Osteoblast (primary cell): ENCODE data around the gene BTBD7. TPM values are rescaled to one million over a fixed set of nuclear protein-coding genes. Genes with fewer than 3 reads are reported as not detected.

Experiments
- DNase-seq: peaks from one replicate; pipeline ENCODE4 v3.0.0; 2011; ENCODE audit warnings: low spot score, mixed read lengths; ENCODE audit not compliant: insufficient read length; ENCODE audit errors: missing footprints
- H2AFZ ChIP-seq: 2 replicates; pipeline ENCODE4 v1.6.0; 2011; ENCODE audit warnings: mild to moderate bottlenecking, low read length
- H3K27ac ChIP-seq: 2 replicates; pipeline ENCODE4 v1.5.1; 2011; ENCODE audit warnings: mild to moderate bottlenecking, low read depth, low read length, moderate library complexity
- H3K27me3 ChIP-seq: 2 replicates; pipeline ENCODE4 v1.6.0; 2012; ENCODE audit warnings: mild to moderate bottlenecking, control low read depth, inconsistent platforms, low read length, moderate library complexity; ENCODE audit not compliant: insufficient read depth
- H3K36me3 ChIP-seq: 2 replicates; pipeline ENCODE4 v1.5.1; 2011; ENCODE audit warnings: mild to moderate bottlenecking, low read length, control low read depth, moderate library complexity; ENCODE audit not compliant: insufficient read depth
- H3K4me1 ChIP-seq: 2 replicates; pipeline ENCODE4 v1.5.1; 2011; ENCODE audit warnings: mild to moderate bottlenecking, low read length, control low read depth, moderate library complexity; ENCODE audit not compliant: insufficient read depth
- H3K4me2 ChIP-seq: 2 replicates; pipeline ENCODE4 v1.6.0; 2011; ENCODE audit warnings: mild to moderate bottlenecking, low read length; ENCODE audit not compliant: insufficient read depth
- H3K4me3 ChIP-seq: fragments of 200-600 bp; sonication (generic); 3 replicates; pipeline ENCODE4 v1.5.1; 2012; ENCODE audit warnings: mild to moderate bottlenecking, low read length, inconsistent platforms; ENCODE audit not compliant: insufficient read depth
- H3K79me2 ChIP-seq: 2 replicates; pipeline ENCODE4 v1.6.0; 2012; ENCODE audit warnings: mild to moderate bottlenecking, low read length, control low read depth, inconsistent platforms; ENCODE audit not compliant: insufficient read depth
- H3K9me3 ChIP-seq: 2 replicates; pipeline ENCODE4 v1.5.1; 2011; ENCODE audit warnings: low read depth, low read length, control low read depth
- H4K20me1 ChIP-seq: 2 replicates; pipeline ENCODE4 v1.6.0; 2012; ENCODE audit warnings: mild to moderate bottlenecking, low read length, control low read depth; ENCODE audit not compliant: insufficient read depth
- total RNA-seq: library from RNA; depleted of rRNA; stranded (reverse); fragments of >200 nt; gene quantifications from 2 replicates; pipeline ENCODE4 v1.2.3, GENCODE V29; 2012
- TF ChIP-seq, protein P1 (sequence below): IDR thresholded peaks from 2 replicates; pipeline ENCODE4 v1.5.1; 2011; ENCODE audit warnings: mild to moderate bottlenecking, low read depth, low read length, moderate library complexity; ENCODE audit errors: extremely low read depth

Gene BTBD7
- total RNA-seq, 1 donor: 31.1 TPM

DNA sequence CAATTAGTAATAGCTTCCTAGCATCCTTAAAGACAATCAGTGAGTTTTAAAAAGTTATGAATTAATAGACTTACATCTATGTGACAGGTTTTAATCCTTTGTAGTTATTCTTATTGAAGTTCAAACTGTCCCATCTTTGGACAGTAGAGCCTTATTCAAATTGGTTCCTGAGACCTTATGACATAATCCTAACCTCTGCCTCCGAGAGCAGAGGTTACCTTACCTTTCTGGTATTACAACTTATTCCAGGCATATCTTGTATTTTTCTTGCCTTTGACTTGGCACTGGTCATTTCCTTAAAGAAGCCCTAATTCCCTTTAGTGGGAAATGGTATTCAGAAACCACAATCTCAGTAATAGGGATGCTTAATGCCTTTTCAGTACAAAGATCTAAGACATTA lies 21.8 kb downstream of the BTBD7 start:
- H3K36me3 ChIP-seq: no peaks in the 10 kb centered on the region
- no peak overlapping the region for H3K27ac ChIP-seq
- no peak overlapping the region for H2AFZ ChIP-seq
- no peak for DNase-seq
- H3K4me1 ChIP-seq: no peaks in the 10 kb centered on the region
- no peak overlapping the region for H3K4me2 ChIP-seq
- no peaks in the 10 kb centered on the region for H3K27me3 ChIP-seq
- no peak overlapping the region for H3K4me3 ChIP-seq
- TF ChIP-seq, protein P1, sequence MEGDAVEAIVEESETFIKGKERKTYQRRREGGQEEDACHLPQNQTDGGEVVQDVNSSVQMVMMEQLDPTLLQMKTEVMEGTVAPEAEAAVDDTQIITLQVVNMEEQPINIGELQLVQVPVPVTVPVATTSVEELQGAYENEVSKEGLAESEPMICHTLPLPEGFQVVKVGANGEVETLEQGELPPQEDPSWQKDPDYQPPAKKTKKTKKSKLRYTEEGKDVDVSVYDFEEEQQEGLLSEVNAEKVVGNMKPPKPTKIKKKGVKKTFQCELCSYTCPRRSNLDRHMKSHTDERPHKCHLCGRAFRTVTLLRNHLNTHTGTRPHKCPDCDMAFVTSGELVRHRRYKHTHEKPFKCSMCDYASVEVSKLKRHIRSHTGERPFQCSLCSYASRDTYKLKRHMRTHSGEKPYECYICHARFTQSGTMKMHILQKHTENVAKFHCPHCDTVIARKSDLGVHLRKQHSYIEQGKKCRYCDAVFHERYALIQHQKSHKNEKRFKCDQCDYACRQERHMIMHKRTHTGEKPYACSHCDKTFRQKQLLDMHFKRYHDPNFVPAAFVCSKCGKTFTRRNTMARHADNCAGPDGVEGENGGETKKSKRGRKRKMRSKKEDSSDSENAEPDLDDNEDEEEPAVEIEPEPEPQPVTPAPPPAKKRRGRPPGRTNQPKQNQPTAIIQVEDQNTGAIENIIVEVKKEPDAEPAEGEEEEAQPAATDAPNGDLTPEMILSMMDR: no peak
- no peaks in the 10 kb centered on the region for H3K9me3 ChIP-seq
- H4K20me1 ChIP-seq: peaks cover 27% of the 10 kb centered on the region
- peaks cover 90% of the 10 kb centered on the region for H3K79me2 ChIP-seq

GRCh38 chr14:93309427-93309966 lies 23.3 kb downstream of the BTBD7 start:
- Histone ChIP-seq H3K4me1 (peaks cover 12% of the 10 kb centered on the region), H2AFZ (no peak overlapping the region), H3K36me3 (no peaks in the 10 kb centered on the region), H3K4me3 (no peak overlapping the region), H3K27ac (no peak overlapping the region), H3K79me2 (peaks cover 92% of the 10 kb centered on the region), H3K9me3 (no peaks in the 10 kb centered on the region), H3K4me2 (no peak overlapping the region), H4K20me1 (peaks cover 27% of the 10 kb centered on the region), H3K27me3 (no peaks in the 10 kb centered on the region)
- TF ChIP-seq, protein P1: no peak
- no peak for DNase-seq

GRCh38 chr14:93308686-93309345 lies 24.0 kb downstream of the BTBD7 start:
- Histone ChIP-seq H3K9me3 (no peaks in the 10 kb centered on the region), H3K4me2 (no peak overlapping the region), H2AFZ (no peak overlapping the region), H3K27ac (no peak overlapping the region), H3K79me2 (peaks cover 93% of the 10 kb centered on the region), H3K36me3 (no peaks in the 10 kb centered on the region), H4K20me1 (peaks cover 28% of the 10 kb centered on the region), H3K27me3 (no peaks in the 10 kb centered on the region), H3K4me3 (no peak overlapping the region), H3K4me1 (peaks cover 15% of the 10 kb centered on the region)
- no peak for DNase-seq
- TF ChIP-seq, protein P1: no peak

DNA sequence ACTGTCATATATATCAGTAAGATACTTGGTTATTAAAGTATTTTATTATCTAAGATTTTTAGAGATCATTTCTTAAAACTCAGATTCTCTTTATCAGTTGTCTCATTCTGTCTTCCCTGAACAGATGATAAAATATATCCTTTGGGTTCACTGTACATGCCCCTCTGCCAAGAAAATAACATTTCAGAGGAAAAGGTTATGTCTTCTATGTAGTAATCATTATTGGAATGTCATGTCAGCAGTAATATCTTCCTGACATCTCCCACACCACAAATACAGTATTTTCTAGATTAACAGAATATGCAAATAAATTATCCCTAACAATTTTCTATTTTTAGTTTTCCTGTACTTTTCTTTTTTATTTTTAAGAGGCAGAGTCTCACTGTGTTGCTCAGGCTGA lies 26.0 kb downstream of the BTBD7 start:
- no peak for DNase-seq
- Histone ChIP-seq H3K9me3 (no peaks in the 10 kb centered on the region), H3K4me1 (peaks cover 26% of the 10 kb centered on the region), H3K4me2 (no peak overlapping the region), H3K36me3 (no peaks in the 10 kb centered on the region), H3K4me3 (no peak overlapping the region), H3K79me2 (peaks cover 85% of the 10 kb centered on the region), H3K27ac (no peak overlapping the region), H2AFZ (no peak overlapping the region), H4K20me1 (peaks cover 17% of the 10 kb centered on the region), H3K27me3 (no peaks in the 10 kb centered on the region)
- TF ChIP-seq, protein P1: no peak
